H9 (cell line): ENCODE data around the gene SUPT3H. TPM values are rescaled to one million over a fixed set of nuclear protein-coding genes. Genes with fewer than 3 reads are reported as not detected.

ENCODE experiments used
- DNase-seq: peaks from one replicate; pipeline ENCODE4 v3.0.0-alpha.2; 2017
- H2AFZ ChIP-seq: one replicate; pipeline ENCODE4 v1.6.1; 2013; ENCODE audit warnings: mild to moderate bottlenecking, low read length, control low read depth, moderate library complexity
- H2AK5ac ChIP-seq: 2 replicates; pipeline ENCODE4 v1.6.1; 2013; ENCODE audit warnings: low read length, control low read depth, mixed read lengths; ENCODE audit not compliant: insufficient read length
- H2BK120ac ChIP-seq: one replicate; pipeline ENCODE4 v1.6.1; 2013; ENCODE audit warnings: low read depth, mild to moderate bottlenecking, low read length, control low read depth, inconsistent platforms; ENCODE audit not compliant: poor library complexity, severe bottlenecking
- H2BK12ac ChIP-seq: 2 replicates; pipeline ENCODE4 v1.6.1; 2013; ENCODE audit warnings: low read length, control low read depth, mixed read lengths, low read depth; ENCODE audit not compliant: insufficient read length
- H2BK15ac ChIP-seq: 2 replicates; pipeline ENCODE4 v1.6.1; 2013; ENCODE audit warnings: low read depth, low read length, control low read depth
- H2BK20ac ChIP-seq: one replicate; pipeline ENCODE4 v1.6.1; 2013; ENCODE audit warnings: low read depth, mild to moderate bottlenecking, low read length, control low read depth, inconsistent platforms; ENCODE audit not compliant: poor library complexity, severe bottlenecking
- H2BK5ac ChIP-seq: 2 replicates; pipeline ENCODE4 v1.6.1; 2013; ENCODE audit warnings: low read length, control low read depth, mixed read lengths; ENCODE audit not compliant: insufficient read length
- H3K14ac ChIP-seq: 2 replicates; pipeline ENCODE4 v1.6.1; 2013; ENCODE audit warnings: low read length, control low read depth; ENCODE audit not compliant: insufficient read depth
- H3K18ac ChIP-seq: 2 replicates; pipeline ENCODE4 v1.6.1; 2013; ENCODE audit warnings: low read depth, mild to moderate bottlenecking, mixed read lengths, low read length, control low read depth; ENCODE audit not compliant: insufficient read length
- H3K23ac ChIP-seq: 2 replicates; pipeline ENCODE4 v1.6.1; 2013; ENCODE audit warnings: low read length, control low read depth, mixed read lengths, low read depth; ENCODE audit not compliant: insufficient read length
- H3K23me2 ChIP-seq: 2 replicates; pipeline ENCODE4 v1.6.1; 2013; ENCODE audit warnings: low read depth, mild to moderate bottlenecking, mixed read lengths, low read length, control low read depth; ENCODE audit not compliant: insufficient read length, poor library complexity, severe bottlenecking
- H3K27ac ChIP-seq: 2 replicates; pipeline ENCODE4 v1.5.1; 2013; ENCODE audit warnings: low read length, control low read depth, mixed read lengths, low read depth; ENCODE audit not compliant: insufficient read length
- H3K27me3 ChIP-seq: 2 replicates; pipeline ENCODE4 v1.6.1; 2013; ENCODE audit warnings: low read length, control low read depth, inconsistent platforms; ENCODE audit not compliant: insufficient read depth
- H3K4ac ChIP-seq: 2 replicates; pipeline ENCODE4 v1.6.1; 2013; ENCODE audit warnings: low read depth, mild to moderate bottlenecking, control low read depth, inconsistent platforms, low read length, moderate library complexity
- H3K4me1 ChIP-seq: 2 replicates; pipeline ENCODE4 v1.6.1; 2013; ENCODE audit warnings: low read length, control low read depth, inconsistent platforms; ENCODE audit not compliant: insufficient read depth
- H3K4me2 ChIP-seq: 2 replicates; pipeline ENCODE4 v1.6.1; 2013; ENCODE audit warnings: low read length, control low read depth, mixed read lengths; ENCODE audit not compliant: insufficient read length, insufficient read depth
- H3K56ac ChIP-seq: 2 replicates; pipeline ENCODE4 v1.6.1; 2013; ENCODE audit warnings: low read depth, mild to moderate bottlenecking, mixed read lengths, low read length, control low read depth; ENCODE audit not compliant: insufficient read length
- H3K79me1 ChIP-seq: 2 replicates; pipeline ENCODE4 v1.6.1; 2013; ENCODE audit warnings: low read depth, mild to moderate bottlenecking, moderate library complexity, low read length, control low read depth, inconsistent platforms; ENCODE audit not compliant: insufficient read depth, poor library complexity, severe bottlenecking
- H3K79me2 ChIP-seq: 2 replicates; pipeline ENCODE4 v1.6.1; 2013; ENCODE audit warnings: low read length, control low read depth, inconsistent platforms; ENCODE audit not compliant: insufficient read depth
- H3K9ac ChIP-seq: 2 replicates; pipeline ENCODE4 v1.6.1; 2013; ENCODE audit warnings: low read length, control low read depth, mixed read lengths; ENCODE audit not compliant: insufficient read length; ENCODE audit errors: extremely low read depth
- H3K9me3 ChIP-seq: one replicate; pipeline ENCODE4 v1.6.1; 2013; ENCODE audit warnings: low read depth, low read length, inconsistent platforms; ENCODE audit not compliant: control insufficient read depth
- H3T11ph ChIP-seq: one replicate; pipeline ENCODE4 v1.6.1; 2013; ENCODE audit warnings: mild to moderate bottlenecking, low read length, control low read depth, inconsistent platforms
- H4K20me1 ChIP-seq: one replicate; pipeline ENCODE4 v1.6.1; 2013; ENCODE audit not compliant: control insufficient read depth, insufficient read length, insufficient read depth
- H4K5ac ChIP-seq: 2 replicates; pipeline ENCODE4 v1.6.1; 2013; ENCODE audit warnings: low read depth, mild to moderate bottlenecking, mixed read lengths, low read length, control low read depth; ENCODE audit not compliant: insufficient read length
- H4K8ac ChIP-seq: replicated peaks from 2 replicates; pipeline ENCODE4 v1.6.1; 2013; ENCODE audit warnings: low read length, control low read depth, mixed read lengths, low read depth; ENCODE audit not compliant: insufficient read length
- H4K91ac ChIP-seq: 2 replicates; pipeline ENCODE4 v1.6.1; 2013; ENCODE audit warnings: low read depth, mild to moderate bottlenecking, moderate library complexity, mixed read lengths, low read length, control low read depth; ENCODE audit not compliant: insufficient read length
- H3K27ac Mint-ChIP-seq, 3 experiments: 2 replicates in 2 of 3; 3 replicates in 1 of 3; pipeline ENCODE4 v1.8.0; 2020 to 2021; ENCODE audit warnings: mixed read lengths in 3 of 3, mild to moderate bottlenecking in 1 of 3, moderate library complexity in 1 of 3
- H3K27me3 Mint-ChIP-seq: 2 replicates; pipeline ENCODE4 v1.8.0; 2021; ENCODE audit warnings: low read depth, mild to moderate bottlenecking, moderate library complexity, mixed read lengths
- H3K36me3 Mint-ChIP-seq, 3 experiments: 2 replicates in 2 of 3; 3 replicates in 1 of 3; pipeline ENCODE4 v1.8.0; 2020 to 2021; ENCODE audit warnings: low read depth in 3 of 3, mixed read lengths in 3 of 3; ENCODE audit not compliant: insufficient read depth in 1 of 3
- H3K4me1 Mint-ChIP-seq, 2 experiments: 2 replicates each; pipeline ENCODE4 v1.8.0; 2020; ENCODE audit warnings: mixed read lengths in 2 of 2
- H3K4me3 Mint-ChIP-seq, 2 experiments: 2 replicates in 1 of 2; 3 replicates in 1 of 2; pipeline ENCODE4 v1.8.0; 2020 to 2021; ENCODE audit warnings: mild to moderate bottlenecking in 2 of 2, mixed read lengths in 2 of 2, moderate library complexity in 1 of 2
- H3K9me3 Mint-ChIP-seq, 2 experiments: 2 replicates in 1 of 2; 3 replicates in 1 of 2; pipeline ENCODE4 v1.8.0; 2020; ENCODE audit warnings: mild to moderate bottlenecking in 2 of 2, mixed read lengths in 2 of 2, moderate library complexity in 1 of 2
- WGBS: extraction: QIAGEN DNeasy Blood & Tissue Kit; methylation state at CpG from one replicate; pipeline ENCODE4 v1.1.7; 2013; ENCODE audit warnings: missing lambda C conversion rate, low lambda C conversion rate, mixed read lengths; ENCODE audit not compliant: insufficient read length; ENCODE audit errors: extremely low coverage; 5-methylcytosine and 5-hydroxymethylcytosine counted together
- total RNA-seq: library from RNA; stranded (reverse); gene quantifications from 2 replicates; pipeline ENCODE4 v1.2.1, GENCODE V29; 2021
- TF ChIP-seq, protein P1 (sequence below): fragments of 200-600 bp; sonication (generic); conservative IDR thresholded peaks from 3 replicates; pipeline ENCODE4 v1.8.0; 2021; ENCODE audit warnings: antibody characterized with exemption, mild to moderate bottlenecking

Gene SUPT3H
- total RNA-seq, 1 experiment from 2014 or later: 22.5 TPM

GRCh38 chr6:45170309-45170708 is 207.4 kb downstream of the SUPT3H start:
- H3K9me3 ChIP-seq: no peaks in the 10 kb centered on the region
- H3K9ac ChIP-seq: no peak overlapping the region
- Mint-ChIP-seq H3K36me3 (0 out of 7 replicates have a peak, but pooled peaks cover 0 to 4% (median 0%) of the 10 kb centered on the region in 3 experiments), H3K27me3 (no peaks in the 10 kb centered on the region), H3K4me3 (no peak overlapping the region), H3K27ac (no peak overlapping the region), H3K4me1 (peaks cover 5 to 15% of the 10 kb centered on the region in 2 experiments), H3K9me3 (no peaks in the 10 kb centered on the region)
- no peak overlapping the region for H3K18ac ChIP-seq
- H2AFZ ChIP-seq: no peak overlapping the region
- no peak overlapping the region for H2BK5ac ChIP-seq
- H3T11ph ChIP-seq: no peak overlapping the region
- H3K27ac ChIP-seq: no peak overlapping the region
- no peak overlapping the region for H4K91ac ChIP-seq
- H3K79me2 ChIP-seq: no peaks in the 10 kb centered on the region
- H3K79me1 ChIP-seq: no peaks in the 10 kb centered on the region
- no peak for DNase-seq
- no CpG with 5 or more reads among the region's 2 CpGs for WGBS
- H4K8ac ChIP-seq: no peak overlapping the region
- H2AK5ac ChIP-seq: no peak overlapping the region
- no peaks in the 10 kb centered on the region for H3K4me1 ChIP-seq
- no peak overlapping the region for H3K23ac ChIP-seq
- H2BK15ac ChIP-seq: no peak overlapping the region
- H2BK20ac ChIP-seq: no peak overlapping the region
- H3K23me2 ChIP-seq: no peaks in the 10 kb centered on the region
- H2BK120ac ChIP-seq: no peak overlapping the region
- H3K56ac ChIP-seq: no peak overlapping the region
- no peak overlapping the region for H4K5ac ChIP-seq
- no peak overlapping the region for H3K4me2 ChIP-seq
- no peak overlapping the region for H3K4ac ChIP-seq
- TF ChIP-seq, protein P1, sequence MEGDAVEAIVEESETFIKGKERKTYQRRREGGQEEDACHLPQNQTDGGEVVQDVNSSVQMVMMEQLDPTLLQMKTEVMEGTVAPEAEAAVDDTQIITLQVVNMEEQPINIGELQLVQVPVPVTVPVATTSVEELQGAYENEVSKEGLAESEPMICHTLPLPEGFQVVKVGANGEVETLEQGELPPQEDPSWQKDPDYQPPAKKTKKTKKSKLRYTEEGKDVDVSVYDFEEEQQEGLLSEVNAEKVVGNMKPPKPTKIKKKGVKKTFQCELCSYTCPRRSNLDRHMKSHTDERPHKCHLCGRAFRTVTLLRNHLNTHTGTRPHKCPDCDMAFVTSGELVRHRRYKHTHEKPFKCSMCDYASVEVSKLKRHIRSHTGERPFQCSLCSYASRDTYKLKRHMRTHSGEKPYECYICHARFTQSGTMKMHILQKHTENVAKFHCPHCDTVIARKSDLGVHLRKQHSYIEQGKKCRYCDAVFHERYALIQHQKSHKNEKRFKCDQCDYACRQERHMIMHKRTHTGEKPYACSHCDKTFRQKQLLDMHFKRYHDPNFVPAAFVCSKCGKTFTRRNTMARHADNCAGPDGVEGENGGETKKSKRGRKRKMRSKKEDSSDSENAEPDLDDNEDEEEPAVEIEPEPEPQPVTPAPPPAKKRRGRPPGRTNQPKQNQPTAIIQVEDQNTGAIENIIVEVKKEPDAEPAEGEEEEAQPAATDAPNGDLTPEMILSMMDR: no peak
- no peak overlapping the region for H2BK12ac ChIP-seq
- H4K20me1 ChIP-seq: no peaks in the 10 kb centered on the region
- no peak overlapping the region for H3K14ac ChIP-seq
- H3K27me3 ChIP-seq: no peaks in the 10 kb centered on the region
